Stimulated activated CD8-positive, alpha-beta memory T cell treated with anti-CD3 and anti-CD28 coated beads, Interleukin-7, amount 100 ng/mL, for 24 hours (primary cell): Measurements from ENCODE around the gene NRAP.

Experiments
- DNase-seq: peaks from one replicate; pipeline ENCODE4 v3.0.0-alpha.2; 2020; ENCODE audit warnings: low read depth

NRAP gene

DNA sequence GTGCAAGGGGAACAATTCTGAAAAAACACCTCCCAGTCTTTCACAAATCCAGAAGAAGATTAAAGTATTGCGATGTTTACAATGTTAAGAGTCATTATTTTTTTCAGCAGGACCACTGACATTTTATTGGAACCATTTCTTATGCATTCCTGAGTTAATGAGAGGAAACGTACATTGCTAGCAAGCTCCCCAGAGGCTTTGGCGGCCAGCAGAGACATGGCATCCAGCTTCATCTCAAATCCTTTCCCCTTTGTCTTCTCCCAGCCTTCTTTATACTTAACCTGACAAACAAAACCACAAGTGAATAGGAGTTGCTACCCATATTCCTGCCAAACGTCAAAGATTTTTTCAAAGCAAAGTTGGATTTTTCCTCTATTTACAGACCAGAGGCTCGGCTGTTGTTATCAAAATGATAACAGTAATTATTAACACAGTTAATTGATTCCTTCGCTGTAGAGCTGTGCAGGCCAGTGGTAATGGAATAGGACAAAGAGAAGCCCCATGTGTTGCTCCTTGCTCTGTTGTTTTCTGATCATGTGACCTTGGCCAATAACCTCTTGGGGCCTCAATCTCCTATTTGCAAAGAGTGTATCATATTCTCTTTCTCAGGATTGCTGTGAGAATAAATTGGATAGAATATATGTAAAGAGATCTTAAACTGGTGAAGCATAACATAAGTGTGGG lies 32.0 kb downstream of the NRAP start:
- DNase-seq: no peak

DNA sequence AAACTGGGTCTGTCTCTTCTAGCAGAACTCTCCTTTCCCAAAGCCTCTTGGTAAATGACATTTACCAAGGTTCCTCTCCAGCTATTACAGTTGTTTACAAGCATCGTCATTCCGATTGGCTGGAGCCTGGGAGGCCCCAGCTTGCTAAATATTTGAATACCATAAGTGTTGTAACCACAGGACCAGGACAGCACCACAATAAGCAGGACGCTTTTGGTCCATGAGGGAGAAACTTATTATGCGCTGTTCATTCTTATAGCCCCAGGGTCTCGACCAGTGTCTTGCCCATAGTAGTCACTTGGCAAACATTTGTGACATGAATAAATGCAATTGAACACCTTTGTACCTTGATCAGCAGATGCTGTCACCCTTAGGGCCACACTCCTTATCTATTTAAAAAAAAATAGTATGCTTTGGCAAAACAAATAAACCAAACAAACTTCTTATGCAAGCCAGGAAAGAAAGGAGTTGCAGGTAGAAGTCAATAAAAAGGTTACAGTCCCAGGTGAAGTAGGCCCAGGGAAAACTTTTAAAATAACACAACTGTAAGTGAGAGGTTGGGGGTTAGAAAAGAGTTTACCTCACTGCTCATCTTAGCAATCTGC lies 32.8 kb downstream of the NRAP start:
- no peak for DNase-seq

DNA sequence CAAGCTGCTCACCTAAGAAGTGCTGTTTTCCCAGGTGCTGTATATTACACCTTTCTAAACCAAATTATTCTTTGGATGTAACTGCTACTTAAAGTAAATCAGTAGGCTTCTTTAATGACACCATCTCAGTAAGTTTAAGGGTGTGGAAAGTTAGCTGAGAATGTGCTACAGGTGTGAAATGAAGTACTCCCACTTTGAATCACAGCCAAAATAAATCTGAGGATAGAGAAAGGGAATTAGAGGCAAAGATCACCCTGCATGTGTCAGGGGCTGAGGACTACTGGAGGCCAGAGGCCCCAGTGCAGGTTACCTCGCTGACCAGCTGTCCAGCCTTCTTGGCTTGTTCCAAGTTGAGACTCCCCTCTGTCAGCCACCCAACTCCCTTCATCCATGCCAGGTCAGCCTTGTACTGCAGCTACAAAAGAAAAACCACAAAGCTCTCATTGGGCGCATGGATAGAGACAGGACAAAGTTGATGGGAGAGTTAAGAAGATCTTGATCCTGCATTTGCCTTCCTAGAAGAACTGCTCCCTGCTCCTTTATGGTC lies 35.2 kb downstream of the NRAP start:
- no peak for DNase-seq

DNA sequence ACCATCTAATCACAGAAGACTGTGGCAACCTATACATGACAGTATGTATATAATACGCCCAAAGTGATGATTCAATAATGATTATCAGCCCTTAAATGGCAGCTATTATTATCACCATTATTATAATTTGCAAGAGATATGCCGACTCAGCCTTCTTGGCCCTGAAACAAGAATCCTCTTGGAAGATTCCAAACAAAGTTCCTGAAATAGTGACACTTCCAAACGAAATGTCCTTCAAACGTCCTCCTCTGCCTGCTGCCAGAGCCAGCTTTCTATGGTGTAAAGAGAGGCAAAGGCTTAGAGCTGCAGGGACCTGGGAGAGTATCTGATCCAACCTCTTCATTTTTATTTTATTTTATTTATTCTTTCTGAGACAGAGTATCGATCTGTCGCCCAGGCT lies 36.0 kb downstream of the NRAP start:
- DNase-seq: no peak

DNA sequence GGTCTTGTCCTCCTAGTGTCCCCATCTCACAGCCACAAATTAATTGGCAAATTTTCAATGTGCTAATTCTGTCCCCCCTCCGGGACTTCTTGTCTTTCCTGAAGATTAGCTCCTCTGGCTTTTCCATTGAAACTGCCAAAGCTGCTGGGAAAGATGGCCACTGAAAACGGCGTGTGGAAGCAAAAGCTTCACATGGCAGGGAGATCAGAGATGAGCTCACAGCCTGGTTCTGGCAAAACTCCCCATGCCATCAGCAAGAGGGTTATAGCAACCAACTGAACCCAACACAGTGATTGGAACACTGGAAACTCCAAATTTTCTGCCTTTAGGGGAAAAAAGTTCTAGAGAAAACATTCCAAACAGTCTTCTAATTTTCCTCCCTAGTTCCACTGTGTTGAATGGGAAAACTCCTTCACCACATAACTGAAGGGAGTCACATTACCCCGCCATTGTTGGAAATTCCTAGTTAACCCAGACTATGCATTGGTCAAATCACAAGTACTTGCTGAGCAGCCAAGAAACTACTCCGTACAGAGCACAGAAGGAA lies 37.0 kb downstream of the NRAP start:
- DNase-seq: no peak

GRCh38 chr10:113625461-113626186 lies 38.2 kb downstream of the NRAP start:
- DNase-seq: no peak

DNA sequence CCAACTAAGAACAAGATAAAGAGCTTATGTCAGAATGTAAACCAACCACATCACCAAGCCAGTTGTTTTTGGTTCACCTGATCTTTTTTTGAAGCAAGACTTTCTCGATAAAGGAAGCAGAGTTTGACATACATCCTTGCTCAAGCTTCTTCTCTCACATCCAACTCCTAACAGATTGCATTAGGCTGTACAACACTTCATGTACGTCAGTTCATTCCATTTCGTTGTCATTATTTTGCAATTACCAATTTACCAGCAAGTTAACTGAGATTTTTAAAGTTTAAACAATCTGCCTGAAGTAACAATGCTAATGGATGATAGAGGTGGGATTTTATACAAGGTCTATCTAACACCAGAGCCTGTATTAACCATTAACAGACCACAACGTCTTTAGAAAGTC lies 41.0 kb downstream of the NRAP start:
- no peak for DNase-seq

DNA sequence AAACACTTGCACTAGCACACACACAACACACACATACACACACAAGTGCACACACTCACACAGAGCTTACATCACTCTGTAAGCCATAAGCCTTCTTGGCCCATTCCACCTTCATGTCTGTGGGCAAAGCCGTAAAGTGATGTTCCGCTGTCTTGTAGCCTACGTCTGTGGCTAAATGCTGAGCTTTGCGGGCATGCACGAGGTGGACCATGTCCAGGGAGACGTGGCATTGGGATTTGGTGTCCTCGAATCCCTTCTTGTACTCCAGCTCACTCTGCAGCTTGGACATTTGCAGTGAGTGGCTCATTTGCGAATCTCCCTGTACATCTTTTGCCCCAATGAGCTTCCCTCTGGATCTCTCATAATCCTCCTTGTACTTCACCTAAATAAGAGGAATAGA lies 42.0 kb downstream of the NRAP start:
- DNase-seq: no peak

GRCh38 chr10:113620936-113621335 lies 42.9 kb downstream of the NRAP start:
- no peak for DNase-seq

GRCh38 chr10:113620511-113620910 lies 43.3 kb downstream of the NRAP start:
- DNase-seq: no peak

DNA sequence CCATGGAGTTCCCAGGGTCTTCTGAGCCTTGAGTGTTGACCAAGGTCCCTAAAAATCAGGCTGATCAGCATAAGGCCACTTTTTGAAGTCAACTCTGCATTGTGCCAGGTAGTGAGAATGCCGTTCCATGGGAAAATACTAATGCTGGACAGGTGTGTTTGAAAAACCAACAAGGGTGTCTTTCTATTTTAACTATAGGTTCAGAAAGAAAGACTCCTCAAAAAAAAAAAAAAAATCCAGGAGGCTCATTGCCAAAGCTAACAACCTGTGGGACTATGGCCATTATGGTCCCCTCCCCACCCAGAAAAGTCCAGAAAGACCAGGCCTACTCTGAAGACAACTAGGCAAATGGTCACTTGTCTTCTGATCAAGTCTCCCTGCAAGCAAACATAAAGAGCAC lies 44.4 kb downstream of the NRAP start:
- no peak for DNase-seq

- no peak for DNase-seq
These were observed 45.5 kb downstream of the NRAP start for GRCh38 chr10:113618338-113618737.

GRCh38 chr10:113617086-113617485 lies 46.8 kb downstream of the NRAP start:
- no peak for DNase-seq

DNA sequence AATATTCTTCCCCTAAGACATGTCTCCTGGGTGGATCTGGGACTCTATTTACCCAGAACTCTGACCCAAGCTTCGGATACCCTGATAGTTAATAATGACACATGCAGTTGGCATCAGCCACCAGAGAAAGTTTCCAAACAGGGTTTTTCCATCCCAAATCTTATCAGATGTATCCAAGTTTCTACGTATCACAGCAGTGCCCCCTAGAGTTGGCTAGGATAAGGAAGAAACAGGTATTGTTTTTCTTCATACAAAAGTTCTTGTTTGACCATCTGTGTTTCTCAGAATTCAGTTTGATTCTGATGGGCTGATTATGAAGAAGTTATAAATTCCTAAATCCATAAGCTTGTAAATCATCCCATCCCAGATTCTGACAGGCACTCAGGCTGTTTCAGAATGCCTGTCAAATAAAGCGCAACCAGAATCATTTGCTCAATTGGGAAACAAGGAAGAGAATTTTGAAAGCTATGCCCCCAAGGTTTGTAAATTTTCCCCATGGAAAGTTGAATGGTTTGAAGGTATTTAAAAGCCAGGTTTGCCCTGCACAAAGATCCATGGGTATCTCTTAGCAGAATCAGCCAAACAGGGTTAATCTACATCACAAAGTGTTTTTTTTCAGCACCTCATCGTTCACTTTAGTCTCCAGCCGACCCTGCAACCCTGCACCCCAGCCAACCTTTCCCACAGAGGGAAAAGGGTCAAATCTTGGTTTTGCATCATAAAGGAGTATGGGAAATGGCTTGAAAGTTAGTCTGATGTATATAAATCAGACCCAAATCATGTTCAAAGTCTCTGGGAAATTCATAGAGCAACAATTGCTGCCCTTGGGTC lies 47.4 kb downstream of the NRAP start:
- no peak for DNase-seq

- no peak for DNase-seq
These were observed 49.7 kb downstream of the NRAP start for GRCh38 chr10:113613977-113614690.

DNA sequence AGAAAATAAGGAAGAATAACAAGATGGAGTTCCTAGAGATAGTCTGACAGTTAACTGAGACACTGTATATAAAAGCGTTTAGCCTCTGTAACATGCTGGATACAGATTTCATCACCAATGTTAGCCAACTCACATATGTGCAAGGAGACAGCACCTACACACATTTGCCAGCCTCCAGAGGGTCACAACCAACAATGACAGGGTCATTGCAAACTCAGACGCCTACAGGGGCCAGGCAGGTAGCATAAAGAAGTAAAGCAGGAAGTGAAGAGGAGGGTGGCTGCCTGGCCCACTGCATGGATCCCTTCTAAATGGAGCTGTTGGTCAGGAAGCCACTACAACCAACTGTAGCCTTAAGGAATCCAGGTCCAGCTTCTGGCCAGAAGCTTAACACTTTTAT lies 50.4 kb downstream of the NRAP start:
- DNase-seq: no peak

DNA sequence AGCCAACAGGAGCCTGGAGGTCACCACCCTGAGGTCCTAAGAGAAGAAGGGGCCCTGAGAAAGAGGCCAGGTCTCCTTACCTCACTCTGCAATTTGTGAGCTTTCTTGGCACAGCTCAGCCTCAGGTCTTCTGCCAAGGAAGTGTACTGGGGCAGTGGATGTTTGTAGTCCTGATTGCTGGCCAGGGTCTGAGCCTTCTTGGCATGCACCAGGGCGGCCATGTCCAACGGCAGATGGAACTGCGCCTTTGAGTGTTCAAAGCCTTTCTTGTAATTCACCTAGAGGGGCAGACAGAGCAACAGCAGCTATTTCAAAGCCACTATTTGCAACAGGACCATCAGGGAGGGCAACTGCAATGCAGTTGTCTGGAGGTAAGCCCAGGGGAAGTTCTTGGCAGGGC lies 51.7 kb downstream of the NRAP start:
- no peak for DNase-seq

GRCh38 chr10:113610631-113611601 lies 52.9 kb downstream of the NRAP start:
- no peak for DNase-seq

GRCh38 chr10:113609704-113610108 lies 54.1 kb downstream of the NRAP start:
- no peak for DNase-seq
